Measurements from ENCODE around the gene ABCA2.

DNA sequence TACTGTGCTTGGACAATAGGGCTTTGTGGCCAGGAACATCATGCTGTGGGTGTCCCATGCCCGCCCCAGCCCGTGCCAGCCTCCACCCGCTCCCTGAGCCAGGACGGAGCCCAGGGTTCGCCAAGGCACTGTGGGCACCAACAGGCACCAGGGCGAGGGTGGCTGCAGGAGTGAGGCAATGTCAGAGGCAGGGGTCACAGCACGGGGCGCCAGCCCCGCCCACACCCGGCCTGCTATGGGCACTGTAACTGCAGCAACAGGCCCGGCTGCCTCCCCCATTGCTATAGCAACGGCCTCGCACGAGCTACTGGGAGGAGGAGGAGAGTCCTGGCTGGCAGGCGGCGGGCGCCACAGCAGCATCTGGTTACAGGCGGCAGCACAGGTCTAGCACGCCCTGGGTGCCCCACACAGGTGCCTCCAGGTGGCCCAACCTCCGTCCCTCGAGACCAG is 2.5 kb downstream of the ABCA2 start:
- TF ChIP-seq POLR2A (IDR thresholded peaks at IDR 0.05) (no peak), EP300 (IDR thresholded peaks at IDR 0.05) (no peak), POLR2AphosphoS5 (IDR thresholded peaks at IDR 0.05) (no peak)
- TF ChIP-seq, protein P1, sequence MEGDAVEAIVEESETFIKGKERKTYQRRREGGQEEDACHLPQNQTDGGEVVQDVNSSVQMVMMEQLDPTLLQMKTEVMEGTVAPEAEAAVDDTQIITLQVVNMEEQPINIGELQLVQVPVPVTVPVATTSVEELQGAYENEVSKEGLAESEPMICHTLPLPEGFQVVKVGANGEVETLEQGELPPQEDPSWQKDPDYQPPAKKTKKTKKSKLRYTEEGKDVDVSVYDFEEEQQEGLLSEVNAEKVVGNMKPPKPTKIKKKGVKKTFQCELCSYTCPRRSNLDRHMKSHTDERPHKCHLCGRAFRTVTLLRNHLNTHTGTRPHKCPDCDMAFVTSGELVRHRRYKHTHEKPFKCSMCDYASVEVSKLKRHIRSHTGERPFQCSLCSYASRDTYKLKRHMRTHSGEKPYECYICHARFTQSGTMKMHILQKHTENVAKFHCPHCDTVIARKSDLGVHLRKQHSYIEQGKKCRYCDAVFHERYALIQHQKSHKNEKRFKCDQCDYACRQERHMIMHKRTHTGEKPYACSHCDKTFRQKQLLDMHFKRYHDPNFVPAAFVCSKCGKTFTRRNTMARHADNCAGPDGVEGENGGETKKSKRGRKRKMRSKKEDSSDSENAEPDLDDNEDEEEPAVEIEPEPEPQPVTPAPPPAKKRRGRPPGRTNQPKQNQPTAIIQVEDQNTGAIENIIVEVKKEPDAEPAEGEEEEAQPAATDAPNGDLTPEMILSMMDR (IDR thresholded peaks at IDR 0.05), result peak in 1 of 7 experiments; percentile 4

Data from stomach (tissue), 4 donors.